GM18951 (cell line): Measurements from ENCODE around the gene GPR157.

ENCODE experiments used
- POLR2A ChIP-seq: IDR thresholded peaks from 4 replicates; pipeline ENCODE4 v1.6.1; 2011; ENCODE audit warnings: mild to moderate bottlenecking; ENCODE audit not compliant: insufficient read length, insufficient read depth; ENCODE audit errors: extremely low read depth
- in situ Hi-C: fragments of 300-500 bp; cut with MboI; formaldehyde crosslinking; loops from one replicate; pipeline ENCODE4 v1.12.0; 2022; ENCODE audit warnings: low sequenced_read_pairs, mixed read lengths, inconsistent platforms; ENCODE audit not compliant: unreplicated experiment

GPR157 gene

DNA sequence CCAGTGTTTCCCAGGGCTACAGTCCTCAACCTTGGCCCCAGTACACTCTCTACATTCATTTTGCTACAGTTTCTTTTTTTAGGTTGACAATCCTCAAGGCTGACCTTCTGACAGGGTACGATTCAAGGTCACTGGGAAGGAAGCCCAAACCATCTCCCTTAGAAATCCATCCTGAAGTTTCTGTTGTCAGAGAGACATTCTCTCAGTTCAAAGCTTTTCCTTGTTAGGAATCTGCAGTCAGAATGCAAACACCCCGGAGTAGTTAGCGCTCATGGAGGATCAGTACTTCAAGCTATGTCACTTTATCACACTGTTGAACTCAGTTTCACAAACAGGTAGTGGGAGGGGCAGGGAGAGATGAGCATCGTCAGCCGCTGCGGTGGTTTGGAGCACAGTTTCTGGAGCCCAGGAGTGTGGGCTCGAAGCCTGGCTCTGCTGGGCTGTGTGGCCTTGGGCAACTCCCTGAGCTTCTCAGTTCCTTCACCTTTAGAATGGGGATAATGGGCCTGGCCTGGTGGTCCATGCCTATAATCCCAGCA is 63.6 kb downstream of the GPR157 start:
- in situ Hi-C loops = no loop called here
- no peak for TF ChIP-seq POLR2A

DNA sequence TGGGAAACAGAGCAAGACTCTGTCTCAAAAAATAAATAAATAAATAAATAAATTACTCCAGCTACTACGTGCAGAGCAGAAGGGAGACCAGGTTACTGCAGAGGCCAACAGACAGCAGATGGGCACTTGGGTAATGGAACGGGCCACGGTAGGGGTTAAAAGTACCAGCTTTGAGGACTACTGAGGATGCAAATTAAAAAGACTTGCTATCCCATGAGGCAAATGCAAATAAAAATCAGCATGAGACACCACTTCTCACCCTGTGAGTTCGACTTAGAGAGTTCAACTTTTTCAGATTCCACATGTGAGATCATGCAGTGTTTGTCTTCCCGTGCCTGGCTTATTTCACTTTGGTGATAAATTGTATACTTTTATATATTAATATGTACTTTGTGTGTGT is 66.1 kb downstream of the GPR157 start:
- TF ChIP-seq POLR2A = no peak
- in situ Hi-C loops = no loop called here

GRCh38 chr1:9062021-9062471 is 66.9 kb downstream of the GPR157 start:
- in situ Hi-C loops = no loop called here
- no peak for TF ChIP-seq POLR2A

DNA sequence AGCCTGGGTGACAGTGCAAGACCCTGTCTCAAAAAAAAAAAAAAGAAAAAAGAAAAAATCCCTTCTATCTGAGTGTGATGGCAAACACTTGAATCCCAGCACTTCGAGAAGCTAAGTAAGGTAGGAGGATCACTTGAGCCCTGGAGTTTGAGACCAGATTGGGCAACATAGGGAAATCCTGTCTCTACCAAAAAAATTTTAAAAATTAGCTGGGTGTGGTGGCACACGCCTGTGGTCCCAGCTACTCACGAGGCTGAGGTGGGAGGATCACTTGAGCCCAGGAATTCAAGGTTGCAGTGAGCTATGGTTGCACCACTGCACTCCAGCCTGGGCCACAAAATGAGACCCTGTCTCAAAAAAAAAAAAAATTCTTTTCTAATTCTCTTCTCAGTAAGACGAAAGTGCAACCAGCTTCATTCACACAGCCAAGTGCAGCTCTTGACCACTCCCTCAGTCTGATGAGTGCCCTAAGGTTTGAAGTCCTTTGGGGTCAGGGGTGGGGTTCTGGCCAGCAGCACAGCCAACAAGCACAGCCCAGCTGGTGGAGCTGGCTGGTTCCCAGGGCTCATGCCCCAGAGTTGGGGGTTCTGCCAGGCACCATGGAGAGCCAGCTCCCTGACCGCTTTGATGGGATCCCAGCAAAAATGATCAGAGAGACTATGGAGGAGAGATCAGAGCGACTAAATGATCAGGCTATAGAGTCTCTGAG is 67.5 kb downstream of the GPR157 start:
- no peak for TF ChIP-seq POLR2A
- in situ Hi-C loops = no loop called here

- no peak for TF ChIP-seq POLR2A
Measured at GRCh38 chr1:9059891-9060744, 68.8 kb downstream of the GPR157 start.

GRCh38 chr1:9058465-9058864 is 70.4 kb downstream of the GPR157 start:
- in situ Hi-C loops = no loop called here
- no peak for TF ChIP-seq POLR2A

More at GRCh38 chr1:9059891-9060744, 68.8 kb downstream of the GPR157 start:
- in situ Hi-C loops = no loop called here

DNA sequence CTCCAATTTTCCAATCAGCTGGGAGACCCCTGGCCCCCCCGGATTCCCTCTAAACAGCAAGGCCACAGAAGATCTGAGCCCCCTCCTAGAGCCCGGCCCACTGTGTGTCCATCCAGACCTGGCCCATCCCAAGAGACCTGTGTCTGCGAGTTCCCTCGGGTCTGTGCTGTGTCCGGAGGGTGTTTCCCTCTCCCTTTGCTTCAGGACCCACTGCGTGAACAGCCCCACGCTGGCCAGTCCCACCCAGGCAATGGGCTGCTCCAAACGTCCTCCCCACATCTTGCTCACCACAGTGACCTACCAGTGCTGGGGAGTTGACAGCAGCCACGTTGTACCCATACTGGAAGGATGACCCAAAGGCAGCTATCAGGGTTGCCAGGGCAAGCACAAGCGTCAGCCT is 71.1 kb downstream of the GPR157 start:
- in situ Hi-C loops = no loop called here
- no peak for TF ChIP-seq POLR2A

- TF ChIP-seq POLR2A = no peak
- in situ Hi-C loops = no loop called here
Measured at GRCh38 chr1:9052272-9053049, 76.4 kb downstream of the GPR157 start.

GRCh38 chr1:9051379-9051778 is 77.5 kb downstream of the GPR157 start:
- TF ChIP-seq POLR2A = no peak
- in situ Hi-C loops = no loop called here

GRCh38 chr1:9050803-9051202 is 78.1 kb downstream of the GPR157 start:
- in situ Hi-C loops = no loop called here
- TF ChIP-seq POLR2A = no peak
